GM18909 (cell line): ENCODE measurements around the gene MAD1L1.

Experiments used
- ATAC-seq: cut with Tn5 transposase; IDR thresholded peaks from one replicate; pipeline ENCODE4 v1.9.1; 2021; ENCODE audit warnings: mild to moderate bottlenecking; ENCODE audit not compliant: unreplicated experiment, poor library complexity

The MAD1L1 gene

DNA sequence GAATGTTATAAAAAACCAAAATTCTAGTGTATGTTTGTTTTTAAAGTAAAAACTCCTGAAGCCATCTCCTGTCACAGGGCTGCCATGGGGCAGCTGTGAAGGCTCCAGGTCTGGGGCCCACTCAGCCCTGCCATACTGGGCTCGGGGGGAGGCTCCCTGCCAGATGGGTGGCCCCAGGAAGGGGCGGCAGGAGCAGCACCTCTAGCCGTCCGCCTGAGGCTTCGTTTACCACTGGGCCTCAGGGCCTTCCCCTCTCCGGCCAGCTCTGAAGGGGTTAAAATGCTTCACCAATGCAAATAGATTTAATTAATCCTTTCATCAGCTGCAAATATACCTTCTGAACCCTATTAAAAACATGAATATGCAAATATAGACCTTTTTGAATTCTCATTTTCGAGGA is 423.7 kb downstream of the MAD1L1 start:
- ATAC-seq, result no peak

DNA sequence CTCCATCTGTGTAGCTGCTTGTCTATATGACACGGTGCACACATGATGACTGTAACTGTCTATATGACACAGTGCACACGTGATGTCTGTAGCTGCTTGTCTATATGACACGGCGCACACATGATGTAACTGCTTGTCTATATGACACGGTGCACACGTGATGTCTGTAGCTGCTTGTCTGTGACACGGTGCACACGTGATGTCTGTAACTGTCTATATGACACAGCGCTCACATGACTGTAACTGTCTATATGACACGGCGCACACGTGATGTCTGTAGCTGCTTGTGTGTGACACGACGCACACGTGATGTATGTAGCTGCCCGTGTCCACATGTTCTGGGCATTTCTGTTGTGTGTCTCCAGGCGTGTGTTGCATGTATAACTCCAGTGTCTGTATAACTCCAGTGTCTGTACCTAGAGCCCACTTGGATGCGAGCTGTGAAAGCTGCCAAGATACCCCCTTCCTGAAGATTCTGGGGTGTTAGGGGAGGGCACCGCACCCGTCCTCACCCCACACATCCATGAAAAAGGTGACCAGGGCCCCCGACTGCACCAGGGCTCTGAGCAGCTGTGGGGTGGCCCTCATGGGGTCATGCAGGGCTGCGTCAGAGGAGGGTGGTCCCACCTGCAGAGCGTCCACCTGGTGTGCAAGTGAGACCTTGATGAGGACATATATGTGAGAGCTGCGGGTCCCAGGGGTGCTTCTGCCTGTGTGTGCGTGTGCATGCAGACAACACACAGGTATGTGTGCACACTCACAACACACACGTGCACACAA is 424.7 kb downstream of the MAD1L1 start:
- ATAC-seq, result no peak

- ATAC-seq, result no peak
Measured at GRCh38 chr7:1806354-1806753, 426.4 kb downstream of the MAD1L1 start.

DNA sequence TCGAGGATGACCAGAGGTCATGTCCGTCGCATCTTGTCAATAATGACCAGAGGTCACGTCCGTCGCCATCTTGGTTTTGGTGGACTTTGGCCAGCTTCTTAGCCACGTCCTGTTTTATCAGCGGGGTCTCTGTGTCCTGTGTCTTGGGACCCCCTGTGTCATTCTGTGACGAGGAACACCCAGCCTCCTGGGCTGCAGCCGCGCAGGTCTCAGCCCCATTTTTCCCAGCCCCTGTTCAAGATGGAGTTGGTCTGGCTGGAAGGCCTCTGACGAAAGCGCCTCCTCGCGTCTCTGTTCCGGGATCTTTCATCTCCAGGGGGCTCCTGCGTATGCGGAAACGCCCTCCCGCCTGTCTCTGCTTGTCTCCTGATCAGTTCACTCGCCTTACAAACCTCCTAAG is 428.4 kb downstream of the MAD1L1 start:
- no peak for ATAC-seq

GRCh38 chr7:1802899-1803298 is 429.8 kb downstream of the MAD1L1 start:
- no peak for ATAC-seq

DNA sequence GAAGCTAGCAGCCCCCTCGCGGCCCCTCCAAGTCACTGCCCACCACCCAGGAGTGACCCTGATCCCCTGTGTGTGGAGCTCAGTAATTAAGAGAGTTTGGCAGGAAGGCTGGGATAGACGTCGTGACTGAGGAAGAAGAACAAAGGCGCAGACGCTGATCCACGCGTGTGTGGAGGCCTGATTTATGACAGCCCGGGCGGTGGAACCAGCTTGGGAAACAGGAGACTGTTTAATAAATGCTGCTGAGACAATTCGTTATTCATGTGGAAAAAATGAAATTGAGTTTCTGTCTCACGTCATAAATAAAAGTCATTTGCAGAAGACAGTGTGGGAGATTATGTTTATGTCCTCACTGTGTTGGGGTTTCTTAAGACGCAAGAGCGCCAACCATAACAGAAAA is 431.8 kb downstream of the MAD1L1 start:
- ATAC-seq, result no peak

DNA sequence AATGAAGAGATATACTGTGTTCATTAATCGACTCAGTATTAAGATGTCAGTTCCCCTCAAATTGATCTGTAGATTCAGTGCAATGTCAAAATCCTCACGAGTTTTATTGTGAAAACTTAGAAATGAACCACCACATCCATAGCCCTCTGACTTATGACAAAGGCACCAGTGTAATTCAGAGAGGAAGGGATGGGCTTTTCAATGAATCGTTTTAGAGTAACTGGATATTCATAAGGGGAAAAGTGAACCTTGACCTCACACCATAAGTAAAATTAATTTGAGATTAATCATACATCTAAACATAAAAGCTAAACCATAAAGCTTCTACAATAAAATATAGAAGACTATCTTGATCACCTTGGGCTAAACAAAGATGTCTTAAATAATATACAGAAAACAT is 434.6 kb downstream of the MAD1L1 start:
- no peak for ATAC-seq

- no peak for ATAC-seq
Measured at GRCh38 chr7:1794888-1795542, 437.7 kb downstream of the MAD1L1 start.

DNA sequence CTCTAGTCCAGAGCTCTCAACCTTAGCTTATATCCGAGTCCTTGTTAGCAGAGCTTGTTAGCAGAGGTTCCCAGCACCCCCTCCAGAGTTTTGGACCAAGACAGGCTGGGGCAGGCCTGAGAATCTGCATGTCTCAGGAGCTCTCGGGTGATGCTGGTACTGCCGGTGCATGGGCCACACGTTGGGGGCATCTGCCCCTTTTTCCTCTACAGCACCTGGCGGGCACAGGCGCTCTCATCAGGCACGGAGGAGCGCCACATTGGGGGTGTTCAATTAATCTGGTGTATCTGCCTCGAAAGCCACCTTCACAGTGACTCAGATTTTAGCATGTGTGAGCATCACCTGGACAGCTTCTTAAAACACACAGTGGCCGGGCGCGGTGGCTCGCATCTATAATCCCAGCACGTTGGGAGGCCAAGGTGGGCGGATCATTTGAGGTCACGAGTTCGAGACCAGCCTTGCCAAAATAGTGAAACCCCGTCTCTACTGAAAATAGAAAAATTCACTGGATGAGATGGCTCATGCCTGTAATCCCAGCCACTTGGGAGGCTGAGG is 445.0 kb downstream of the MAD1L1 start:
- no peak for ATAC-seq

DNA sequence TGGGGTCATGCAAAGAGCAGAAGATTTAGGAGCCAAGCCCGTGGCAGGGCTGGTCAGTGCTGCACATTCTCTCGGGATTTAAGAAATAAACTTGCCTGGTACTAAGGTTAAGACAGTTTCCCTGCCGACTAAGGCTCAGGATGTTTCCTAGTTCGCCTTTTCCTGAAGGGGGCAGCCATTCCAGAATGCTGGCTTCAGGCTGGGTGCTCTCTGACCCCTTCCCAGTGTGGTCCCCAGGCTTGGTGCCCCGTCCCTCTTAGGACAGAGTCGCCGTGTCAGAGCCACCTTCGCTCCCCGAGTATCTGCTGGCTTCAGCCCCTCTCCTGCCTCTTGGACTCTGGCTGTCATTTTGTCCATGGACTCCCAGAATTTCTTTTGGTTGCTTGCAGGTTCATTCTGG is 445.5 kb downstream of the MAD1L1 start:
- no peak for ATAC-seq

GRCh38 chr7:1785839-1786238 is 446.9 kb downstream of the MAD1L1 start:
- ATAC-seq, result no peak

GRCh38 chr7:1781369-1781768 is 451.4 kb downstream of the MAD1L1 start:
- ATAC-seq, result no peak

GRCh38 chr7:1779445-1779844 is 453.3 kb downstream of the MAD1L1 start:
- ATAC-seq, result no peak

GRCh38 chr7:1777122-1777521 is 455.6 kb downstream of the MAD1L1 start:
- no peak for ATAC-seq

DNA sequence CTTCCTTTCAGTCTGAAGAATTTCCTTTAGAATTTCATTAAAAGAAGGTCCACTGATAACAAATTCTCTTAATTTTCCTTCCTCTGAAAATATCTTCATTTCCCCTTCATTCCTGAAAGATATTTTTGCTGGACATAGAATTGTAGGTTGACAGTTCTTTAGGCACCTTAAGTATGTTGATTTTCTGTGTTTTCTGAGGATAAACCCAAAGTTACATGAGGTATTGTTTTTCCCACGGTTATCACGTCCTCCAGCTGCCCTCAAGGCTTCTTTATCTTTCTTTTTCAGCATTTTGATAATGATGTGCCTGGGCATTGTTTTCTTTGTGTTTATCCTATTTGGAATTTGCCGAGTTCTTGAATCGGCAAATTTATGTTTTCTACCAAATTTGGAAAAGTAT is 457.4 kb downstream of the MAD1L1 start:
- no peak for ATAC-seq

- no peak for ATAC-seq
Measured at GRCh38 chr7:1770331-1770730, 462.4 kb downstream of the MAD1L1 start.

DNA sequence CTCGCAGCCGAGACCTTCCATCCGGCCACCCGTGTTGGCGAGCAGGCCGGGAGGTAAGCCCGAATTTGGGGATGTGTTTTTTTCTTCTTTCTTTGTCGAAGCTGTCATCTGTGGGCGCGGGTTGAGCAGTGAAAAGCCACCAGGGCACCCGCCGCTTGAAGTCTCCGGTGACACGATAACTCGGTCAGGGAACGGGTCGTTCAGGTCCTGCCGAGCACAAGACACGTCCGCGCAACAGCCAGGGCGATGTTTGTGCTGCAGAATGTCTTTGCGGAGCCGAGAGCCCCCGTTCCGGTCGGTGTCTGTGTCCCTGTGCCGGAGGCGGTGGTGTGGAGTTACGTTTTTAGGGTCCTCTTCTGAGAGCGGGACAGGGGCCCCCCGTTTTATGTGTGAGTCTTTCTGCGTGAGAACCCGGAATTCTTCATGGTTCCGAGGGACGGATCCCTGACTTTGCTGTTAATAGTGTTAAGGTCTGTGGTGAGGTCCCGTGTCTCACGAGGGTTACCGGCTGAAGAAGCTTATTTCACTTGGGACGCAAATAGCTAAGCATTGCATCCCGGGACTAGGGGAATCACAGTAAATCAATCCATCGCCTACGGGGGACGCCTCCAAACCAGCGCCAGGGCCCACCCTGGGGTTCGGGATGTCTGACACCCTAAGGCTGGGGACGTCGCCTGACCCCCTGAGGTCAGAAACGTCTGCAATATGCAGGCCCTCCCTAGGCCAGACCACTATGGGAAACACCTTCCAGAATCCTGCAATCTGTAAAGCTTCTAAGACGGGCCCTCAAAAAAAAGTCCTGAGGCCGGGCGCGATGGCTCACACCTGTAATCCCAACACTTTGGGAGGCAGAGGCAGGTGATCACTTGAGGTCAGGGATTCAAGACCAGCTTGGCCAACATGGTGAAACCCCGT is 463.2 kb downstream of the MAD1L1 start:
- ATAC-seq, result no peak

DNA sequence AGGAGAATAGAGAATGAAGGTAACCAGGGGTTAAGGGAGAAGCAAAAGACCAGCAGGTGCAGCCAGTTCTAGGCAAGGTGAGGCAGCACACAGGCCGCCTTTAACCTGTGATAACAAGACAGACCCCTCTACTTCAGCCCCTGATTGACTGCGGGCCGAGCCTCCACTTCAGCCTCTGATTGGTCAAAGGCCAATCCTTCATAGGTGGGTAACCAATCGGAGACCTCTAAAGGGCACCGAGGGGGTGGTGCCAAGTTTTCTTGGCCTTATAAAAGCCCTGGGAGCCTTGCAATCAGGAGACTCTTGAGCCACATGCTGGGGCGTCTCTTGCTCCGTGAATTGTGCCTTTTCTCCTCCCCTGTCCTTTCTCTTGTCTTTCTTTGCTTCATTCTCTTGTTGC is 463.9 kb downstream of the MAD1L1 start:
- no peak for ATAC-seq

DNA sequence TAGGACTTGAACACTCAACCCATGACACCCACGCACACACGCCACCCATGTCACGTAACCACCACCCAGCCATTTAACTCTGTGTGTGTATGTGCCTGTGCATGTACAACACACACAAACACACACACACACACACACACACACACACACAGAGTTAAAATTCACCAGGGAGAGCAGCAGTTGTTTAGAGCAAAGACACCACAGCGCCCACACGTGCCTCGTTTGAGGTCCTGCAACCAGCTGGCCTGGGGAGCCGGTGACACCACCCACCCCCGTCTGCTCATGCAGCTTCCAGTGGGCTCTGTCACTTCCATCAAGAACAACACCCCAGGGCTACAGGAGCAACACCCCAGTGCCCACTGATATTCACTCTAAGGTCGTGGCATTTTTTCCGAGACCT is 465.2 kb downstream of the MAD1L1 start:
- no peak for ATAC-seq
